GM19324 (cell line): Measurements from ENCODE around the gene PRKAR1B.

Experiments
- ATAC-seq: cut with Tn5 transposase; IDR thresholded peaks from one replicate; pipeline ENCODE4 v1.9.1; 2021; ENCODE audit warnings: mild to moderate bottlenecking, moderate library complexity; ENCODE audit not compliant: unreplicated experiment, low FRiP score

PRKAR1B gene

DNA sequence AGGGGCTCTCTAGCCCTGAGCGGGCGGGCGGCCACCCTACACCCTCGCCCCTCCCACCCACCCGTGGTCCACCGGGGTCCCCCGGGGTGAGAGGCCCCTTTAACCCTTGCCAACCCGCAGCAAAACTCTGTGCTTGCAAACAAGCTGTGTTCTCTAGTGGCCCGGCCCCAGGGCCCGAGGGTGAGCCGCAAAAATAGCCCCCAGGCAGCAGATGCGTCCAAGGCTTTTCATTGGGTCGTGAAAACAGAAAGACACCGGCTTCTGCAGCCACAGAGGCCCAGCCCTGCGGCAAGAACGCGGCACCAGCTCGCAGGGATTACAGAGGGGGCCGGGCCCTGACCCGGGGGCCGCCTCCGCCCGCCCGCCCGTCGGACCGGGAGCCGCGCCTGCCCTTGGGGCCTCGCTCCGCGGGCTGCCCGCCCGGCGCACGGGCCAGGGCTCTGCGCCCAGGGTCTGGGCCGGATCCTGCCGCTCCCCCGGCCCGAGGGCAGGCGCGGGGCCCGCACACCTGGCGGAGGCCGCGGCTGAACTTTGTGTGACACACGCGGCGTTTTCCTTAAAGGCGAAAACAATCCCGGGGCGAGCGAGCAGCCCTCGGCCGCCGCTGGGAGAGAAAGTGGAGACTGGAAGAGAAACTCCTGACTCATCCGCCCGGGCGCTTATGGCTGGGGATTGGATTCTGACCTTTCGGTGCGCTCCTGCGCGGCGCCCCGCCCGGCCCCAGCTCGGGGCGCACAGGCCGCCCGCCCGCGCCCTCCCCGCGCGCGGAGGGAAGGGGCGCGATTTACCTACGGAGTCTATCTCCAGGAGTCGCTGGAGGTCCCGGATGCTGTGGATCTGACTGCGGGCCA is 210.2 kb downstream of the PRKAR1B start:
- ATAC-seq: no peak

DNA sequence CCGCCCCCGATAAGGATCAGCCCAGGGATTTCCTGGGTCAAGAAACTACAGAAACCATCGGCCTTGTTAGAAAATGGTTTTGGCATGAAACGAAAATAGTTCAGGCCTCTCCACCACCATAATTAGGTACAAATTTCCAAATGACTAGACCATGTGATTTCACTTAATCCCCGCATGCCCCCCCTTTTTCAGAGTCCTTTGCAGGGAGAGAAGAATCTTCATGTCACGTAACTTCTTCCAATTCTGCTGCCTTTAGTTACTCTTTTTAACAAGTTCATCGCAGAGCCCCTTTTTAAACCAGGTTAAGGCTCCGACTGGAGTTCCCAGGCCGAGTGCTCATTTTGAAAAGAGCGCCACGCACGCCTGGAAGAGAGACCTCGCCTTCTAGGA is 210.9 kb downstream of the PRKAR1B start:
- no peak for ATAC-seq

DNA sequence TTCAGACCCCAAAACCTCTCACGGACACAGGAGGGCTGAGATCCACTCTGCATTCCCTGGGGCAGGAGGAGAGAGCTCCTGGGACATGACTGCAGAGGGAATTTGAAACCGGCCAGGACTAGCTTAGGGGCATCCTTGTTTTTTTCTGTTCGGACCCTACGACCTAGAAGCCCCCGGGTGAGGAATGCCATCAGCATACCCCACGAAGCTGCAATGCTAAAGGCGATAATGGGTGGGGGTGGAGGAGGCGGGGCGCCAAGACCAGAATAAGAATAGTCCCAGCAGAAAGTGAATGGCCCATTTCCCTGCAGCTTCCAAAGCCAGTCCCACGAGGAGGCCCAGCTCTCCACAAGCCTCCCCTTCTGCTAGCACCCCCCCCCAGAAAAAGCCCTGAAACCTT is 211.5 kb downstream of the PRKAR1B start:
- ATAC-seq: no peak

DNA sequence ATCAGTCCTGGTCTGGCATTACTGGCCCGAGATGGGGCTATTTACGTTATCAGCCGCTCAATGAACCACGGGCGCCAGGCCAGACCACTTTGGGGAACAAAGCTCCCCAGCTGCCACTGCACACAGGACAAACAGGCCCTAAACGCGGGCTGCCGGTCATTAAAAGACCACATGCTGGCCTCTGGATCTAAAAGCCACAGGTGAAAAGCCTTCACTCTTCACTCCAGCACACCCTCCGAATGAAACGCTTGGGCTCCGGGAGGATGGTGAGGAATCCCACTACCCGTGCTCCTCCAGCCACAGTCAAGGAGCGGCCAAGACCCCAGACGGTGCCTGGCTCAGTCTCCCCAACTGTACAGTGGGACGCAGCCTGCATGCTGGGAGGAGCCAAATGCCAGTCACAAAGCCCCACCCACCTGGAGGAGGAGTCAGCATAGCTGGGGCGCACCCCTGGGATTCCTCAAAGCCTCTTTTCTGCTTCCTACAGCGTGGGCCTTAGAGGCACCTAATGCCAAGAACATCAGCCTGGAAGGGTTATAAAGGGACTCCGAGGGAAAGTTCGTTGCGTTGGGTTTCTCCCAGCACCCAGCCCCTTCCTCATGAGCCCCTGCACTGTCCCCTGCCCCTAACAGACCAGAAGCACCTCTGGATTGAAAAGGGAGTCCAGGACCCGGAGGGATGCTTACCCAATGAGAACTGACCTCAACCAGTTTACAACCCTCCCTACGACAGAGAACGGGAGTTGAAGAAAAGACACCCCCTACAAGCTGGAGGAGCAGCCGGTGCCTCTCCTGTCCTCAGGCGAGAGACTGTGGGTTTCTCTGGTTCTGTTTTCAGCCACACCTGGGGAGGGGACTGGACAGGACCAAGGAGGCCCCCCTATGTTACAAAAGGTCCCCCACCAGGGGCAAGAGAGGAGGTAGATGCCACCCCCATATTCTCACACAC is 212.2 kb downstream of the PRKAR1B start:
- no peak for ATAC-seq

DNA sequence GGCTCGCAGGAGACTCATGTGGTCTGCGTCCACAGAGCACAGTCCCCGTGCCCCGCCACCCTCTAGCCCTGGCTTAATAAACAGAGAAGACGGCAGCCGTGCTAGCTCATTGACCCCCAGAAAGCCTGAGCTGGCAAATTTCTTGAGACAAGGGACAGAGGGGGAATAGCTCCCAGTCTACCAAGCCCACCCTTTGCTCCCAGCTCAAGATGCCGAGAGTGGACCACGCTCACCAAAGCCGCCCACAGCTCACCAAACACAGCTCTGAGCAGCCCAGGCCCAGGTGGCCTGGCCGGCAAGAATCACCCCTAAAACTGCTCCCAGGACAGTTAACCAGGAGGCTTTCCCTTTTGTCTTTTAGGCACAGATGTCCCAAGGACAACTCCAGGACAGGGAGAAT is 212.8 kb downstream of the PRKAR1B start:
- no peak for ATAC-seq

DNA sequence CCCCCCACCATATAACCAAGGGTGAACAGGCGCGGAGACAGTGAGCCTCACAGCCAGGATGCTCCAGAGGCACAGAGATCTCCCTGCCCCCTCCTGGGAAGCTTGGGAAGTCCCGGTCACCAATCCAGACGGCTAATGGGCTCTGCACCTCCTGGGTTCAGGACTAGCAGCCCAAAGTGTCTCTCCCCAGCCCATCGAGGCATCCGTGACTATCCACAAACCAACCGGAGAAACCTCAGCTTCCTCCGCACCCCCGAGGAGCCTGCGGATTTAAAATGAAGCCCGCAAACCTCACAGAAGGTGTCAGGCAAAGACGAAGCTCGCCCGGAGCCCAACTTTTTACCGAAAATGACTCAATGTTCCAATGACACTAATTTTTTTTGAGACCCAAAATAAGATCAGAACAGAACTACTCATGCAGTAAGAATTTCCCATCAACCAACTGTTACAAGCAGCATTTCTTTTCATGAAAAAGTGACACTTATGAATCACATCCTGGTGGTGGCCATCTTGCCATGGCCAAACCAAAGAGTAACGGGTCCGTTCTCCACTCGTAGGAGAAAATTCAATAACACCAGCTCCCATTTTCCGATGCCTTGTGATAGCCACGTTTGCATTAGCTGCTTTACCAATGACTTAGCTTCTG is 213.4 kb downstream of the PRKAR1B start:
- ATAC-seq: no peak

DNA sequence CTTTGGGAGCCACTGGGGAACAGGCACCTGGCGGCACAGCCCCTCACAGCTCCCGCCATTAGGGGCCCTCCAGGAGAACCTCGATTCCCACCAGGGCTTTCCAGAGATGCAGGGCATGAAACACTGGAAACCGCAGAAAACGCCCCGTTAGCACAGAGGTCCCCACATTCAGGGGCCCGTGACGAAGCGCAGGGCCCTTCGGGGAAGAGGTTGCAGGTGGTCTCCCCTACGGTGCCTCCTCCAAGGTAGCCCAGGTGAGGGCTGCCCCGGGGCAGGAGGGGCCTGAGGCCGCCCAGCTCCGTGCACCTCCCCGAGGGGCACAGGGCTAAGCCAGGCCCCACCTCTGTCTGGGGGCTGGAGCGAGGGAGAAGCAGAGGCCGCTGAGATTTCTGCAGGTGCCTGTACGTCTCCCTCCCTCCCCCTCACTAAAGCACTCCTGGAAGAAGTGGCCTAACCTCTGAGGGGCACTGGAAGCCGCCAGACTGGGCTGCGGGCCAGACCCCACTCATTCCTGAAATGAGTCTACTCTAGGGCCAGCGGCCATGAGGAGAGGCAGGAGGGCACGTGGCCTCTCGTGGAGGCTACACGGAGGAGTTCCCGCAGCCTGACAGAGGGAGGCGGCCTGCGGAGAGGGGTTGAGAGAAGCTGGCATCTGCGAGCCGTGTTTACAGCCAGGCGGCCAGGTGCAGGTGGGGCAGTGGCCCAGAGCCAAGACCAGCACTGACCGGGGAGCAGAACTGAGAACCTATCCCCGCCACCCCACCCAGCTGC is 214.4 kb downstream of the PRKAR1B start:
- ATAC-seq: no peak

DNA sequence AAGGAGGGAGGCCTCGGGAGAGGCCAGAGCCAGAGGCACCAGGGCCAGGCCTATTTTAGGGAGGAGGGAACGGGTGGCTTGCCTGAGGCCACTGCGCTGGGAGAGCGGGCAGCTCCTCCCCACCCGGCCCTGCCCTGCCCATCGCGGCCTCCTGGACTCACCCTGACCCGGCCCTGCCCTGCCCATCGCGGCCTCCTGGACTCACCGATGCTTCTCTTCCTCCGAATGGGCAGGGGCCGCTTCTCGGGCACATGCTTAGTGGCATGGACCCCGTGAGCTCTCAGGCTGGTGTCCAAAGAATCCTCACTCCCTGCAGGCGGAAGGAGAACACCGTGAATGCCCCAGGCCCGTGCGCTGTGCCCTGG is 215.0 kb downstream of the PRKAR1B start:
- ATAC-seq: no peak

DNA sequence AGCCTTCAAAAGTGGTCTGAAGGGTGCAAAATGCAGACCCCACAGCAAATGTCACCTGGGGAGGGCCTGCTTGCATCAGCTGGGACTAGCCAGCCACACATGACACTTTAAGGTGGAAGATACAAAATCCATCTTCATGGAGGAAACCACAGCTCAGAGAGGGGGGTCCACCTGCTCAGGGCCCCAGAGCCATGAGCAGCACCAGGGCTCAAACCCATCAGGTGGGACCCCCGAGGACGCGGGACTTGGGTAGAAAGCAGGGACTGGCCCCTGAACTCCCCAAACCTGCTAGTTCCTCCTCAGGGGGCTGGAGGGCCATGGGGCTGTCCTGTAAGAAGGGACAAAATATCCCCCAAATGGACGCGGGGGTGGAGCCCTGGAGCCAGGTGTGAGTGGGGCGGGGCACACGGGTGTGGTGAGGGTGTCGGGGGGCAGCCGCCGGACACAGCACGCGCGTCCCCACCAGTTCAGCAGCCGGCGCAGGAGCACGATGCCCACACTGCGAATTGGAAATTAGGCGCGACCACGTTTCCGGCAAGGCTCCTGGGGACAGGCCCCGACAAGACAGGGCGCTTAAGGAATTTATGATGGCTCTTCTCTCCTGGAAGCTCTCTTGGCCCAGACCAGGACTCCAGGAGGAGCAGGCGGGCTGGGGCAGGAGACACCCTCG is 215.5 kb downstream of the PRKAR1B start:
- ATAC-seq: no peak

DNA sequence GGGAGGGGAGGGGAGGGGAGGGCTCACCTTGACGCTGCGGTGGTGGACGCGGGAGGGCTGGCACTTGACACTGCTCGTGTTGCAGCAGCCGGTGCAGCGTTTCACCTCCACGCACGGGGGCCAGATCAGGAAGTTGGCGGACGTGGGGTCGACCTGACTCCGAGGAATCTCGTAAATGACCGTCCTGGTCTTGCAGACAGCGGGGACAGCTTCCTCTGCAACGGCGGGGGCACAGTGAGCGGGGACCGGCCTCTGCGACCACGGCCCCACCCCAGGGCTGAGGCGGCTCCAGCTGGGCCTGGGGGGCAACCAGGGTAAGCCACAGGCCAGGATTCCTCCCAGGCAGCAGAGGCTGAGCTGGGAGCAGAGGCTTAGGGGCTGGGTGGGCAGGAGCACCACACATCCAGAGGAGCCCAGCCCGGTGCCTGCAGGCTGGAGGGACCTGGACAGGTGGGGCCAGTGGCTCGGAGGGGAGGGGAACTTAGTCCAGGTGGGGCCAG is 216.2 kb downstream of the PRKAR1B start:
- no peak for ATAC-seq

DNA sequence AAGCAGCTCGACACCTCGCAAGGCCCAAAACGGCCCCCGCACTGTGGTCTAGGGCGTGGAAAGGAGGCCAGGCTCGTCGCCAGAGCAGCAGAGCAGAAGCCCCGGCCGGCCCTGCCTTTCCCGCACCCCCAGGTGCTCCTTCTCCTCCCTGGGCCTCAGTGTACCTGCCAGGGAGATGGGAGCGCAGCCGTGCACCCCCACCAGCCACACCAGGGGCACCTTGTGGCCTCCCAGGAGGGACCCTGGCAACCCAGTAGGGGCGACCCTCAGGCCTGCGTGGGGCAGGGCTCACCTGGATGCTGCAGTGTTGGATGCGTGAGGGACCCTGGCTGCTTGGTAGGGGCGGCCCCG is 217.0 kb downstream of the PRKAR1B start:
- ATAC-seq: no peak

DNA sequence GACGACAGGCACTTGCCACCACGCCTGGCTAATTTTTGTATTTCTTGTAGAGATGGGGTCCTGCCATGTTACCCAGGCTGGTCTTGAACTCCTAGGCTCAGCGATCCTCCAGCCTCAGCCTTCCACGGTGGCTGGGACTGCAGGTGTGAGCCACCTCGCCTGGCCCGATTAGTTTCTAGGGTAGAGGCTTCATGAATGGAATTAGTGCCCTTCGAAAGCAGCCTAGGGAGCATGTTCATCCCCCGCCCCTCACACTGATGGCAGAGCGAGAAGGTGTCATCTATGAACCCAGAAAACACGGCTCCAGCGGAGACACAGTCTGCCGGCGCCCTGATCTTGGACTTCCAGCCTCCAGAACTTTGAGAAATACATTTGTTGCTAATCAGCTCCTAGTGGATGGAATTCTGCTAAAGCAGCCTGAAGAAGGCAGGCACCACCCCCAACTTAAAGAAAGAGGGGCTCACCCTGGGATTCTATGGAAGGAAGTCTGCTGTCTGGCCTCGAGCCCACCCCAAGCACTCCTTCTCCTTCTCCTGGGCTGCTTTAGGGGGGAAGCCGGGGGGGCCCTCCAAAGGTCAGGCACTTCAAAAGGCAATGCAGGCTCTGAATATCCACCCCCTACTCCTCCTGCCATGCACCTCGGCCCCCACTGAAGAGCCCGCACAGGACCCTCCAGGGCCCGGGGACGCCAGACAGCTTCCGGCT is 217.5 kb downstream of the PRKAR1B start:
- no peak for ATAC-seq

DNA sequence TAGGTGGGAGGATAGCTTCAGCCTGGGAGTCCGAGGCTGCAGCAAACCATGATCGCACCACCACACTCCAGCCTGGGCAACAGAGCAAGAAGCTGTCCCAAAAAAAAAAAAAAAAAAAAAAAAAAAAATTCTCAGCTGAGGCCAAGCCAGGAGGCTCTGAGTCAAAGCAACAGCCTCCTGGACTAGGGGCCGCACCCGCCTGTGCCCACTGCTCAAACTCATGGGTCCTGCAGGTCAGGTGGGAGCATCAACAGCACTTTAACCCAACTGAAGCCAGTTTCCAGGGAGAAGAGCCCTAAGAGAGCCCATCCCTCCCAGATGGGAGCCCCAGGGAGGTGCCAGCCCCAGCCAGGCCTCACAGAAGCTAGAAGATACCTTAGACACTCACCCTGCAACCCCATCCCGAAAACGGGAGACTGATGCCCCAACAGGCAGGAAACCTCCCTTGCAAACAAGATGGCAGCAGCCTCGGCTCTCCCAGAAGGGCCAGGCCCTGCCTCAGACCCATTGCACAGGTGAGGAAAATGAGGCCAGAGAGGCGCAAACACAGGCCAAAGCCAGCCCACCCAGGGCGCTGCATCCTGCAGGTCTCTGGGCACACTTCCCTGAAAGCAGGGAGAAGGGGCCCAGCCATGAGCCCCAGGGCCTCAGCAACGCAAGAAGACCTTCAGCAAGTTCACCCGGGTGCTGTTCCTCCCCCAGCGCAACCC is 218.5 kb downstream of the PRKAR1B start:
- no peak for ATAC-seq

DNA sequence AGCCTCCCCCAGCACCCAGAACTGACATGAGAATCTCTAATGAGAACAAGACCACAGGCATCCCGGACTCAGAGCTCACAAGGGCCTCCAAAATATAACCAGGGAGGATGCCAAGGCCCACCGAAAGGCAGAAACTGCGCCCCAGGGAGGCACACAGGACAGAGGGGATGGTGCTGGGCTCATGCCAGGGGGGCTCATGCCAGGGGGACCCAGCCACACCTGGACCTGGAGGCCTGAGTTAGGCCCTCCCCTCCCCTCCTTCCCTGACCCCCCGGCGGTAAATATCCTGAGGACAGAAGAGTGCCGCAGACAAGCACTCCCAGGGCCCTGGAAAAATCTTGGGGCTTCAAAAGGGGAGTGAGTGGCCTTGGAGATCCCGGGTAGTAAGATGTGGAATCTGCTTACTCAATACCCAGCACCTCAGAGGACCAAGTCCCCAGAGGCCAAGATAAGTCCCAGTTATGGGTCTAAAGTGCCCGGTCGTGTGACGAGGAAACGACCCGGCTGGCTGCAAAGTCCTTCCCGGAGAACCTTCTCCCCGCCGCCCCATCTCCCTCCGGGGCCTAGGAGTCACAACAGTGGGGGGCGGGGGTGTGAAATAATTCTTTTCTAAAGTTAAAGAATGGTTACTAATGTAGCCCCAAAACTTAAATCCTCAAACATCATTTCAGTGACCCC is 219.3 kb downstream of the PRKAR1B start:
- no peak for ATAC-seq

DNA sequence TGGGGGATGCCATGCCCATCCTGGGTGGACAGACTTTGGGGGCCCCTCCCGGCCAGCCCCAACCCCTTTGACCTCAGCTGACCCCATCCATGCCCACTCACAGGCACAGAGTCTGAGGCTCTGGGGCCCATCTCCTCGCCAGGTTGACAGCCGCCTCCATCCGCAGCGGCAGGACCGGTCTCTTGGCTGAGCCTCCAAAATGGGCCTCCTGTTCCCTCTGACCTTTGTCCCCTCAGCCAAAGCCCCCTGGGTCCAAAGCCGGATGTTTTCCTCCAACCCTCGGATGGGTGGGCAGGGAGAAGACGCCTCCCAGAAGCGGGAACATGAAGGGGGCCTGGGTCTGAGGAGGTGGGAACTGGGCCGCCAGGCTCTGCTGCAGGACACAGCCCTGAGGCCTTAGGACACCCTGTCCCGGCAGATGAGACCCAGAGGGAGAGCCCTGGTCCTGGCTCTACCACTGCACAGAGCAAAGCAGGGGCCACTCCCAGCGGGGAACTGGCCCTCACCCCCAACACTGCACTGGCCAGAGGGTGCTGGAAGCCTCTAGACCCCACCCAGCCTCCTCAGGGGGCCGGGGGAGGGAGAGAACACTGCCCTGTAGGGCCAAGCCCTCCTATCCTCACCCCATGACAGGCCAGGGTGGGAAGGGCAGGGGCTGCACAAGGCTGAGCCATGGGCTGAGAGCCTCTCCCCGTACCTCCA is 220.0 kb downstream of the PRKAR1B start:
- ATAC-seq: no peak

DNA sequence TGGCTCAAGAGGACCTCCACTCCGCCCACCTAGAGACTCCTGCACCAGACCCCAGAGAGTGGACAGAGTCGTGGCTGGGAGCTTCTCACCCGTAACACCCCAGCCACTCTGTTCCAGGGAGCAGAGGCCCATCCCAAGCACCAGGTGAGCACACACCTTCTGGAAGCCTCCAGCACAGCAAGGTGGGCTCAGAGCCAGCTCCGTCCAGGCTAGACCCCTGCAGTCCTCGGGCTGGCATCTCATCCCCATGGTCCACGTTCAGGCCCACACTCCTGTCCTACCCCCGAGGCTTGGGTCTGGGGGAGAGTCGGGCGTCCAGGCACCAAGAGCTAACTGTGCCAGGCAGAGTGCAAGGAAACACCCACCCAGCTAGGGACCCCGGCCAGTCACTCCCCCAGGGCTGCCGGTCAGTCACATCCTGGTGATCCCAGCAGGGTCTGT is 220.7 kb downstream of the PRKAR1B start:
- no peak for ATAC-seq

DNA sequence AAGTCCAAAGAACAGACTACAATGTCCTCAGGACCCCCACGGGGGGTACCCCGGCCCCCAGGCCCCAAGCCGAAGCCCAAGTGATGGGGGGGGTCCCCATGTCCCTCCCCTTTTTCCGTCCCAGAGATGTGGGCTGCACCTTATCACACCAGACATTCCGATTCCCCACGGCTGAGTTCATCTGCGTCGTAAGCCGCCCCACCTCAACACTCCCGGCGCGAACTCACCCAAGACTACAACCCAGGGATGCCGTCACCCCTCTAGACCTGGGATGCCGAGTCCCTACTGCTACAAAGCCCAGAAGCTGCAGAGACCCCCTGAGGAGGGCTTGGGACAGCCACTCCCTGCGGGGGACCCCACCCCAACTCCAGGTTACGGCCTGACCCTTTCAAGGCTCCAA is 221.9 kb downstream of the PRKAR1B start:
- ATAC-seq: no peak
